ENCODE results near the gene EPYC.

The EPYC gene

GRCh38 chr12:91004872-91005271, at the start of gene EPYC:
Gene EPYC, minus strand, starts transcription at chr12:91004972. Its CDS starts 2,407 bp downstream, at chr12:91002565.
- DNase-seq = no peak

GRCh38 chr12:91053951-91054715, 49.4 kb upstream of the EPYC start:
- no peak for DNase-seq

- DNase-seq = no peak
These were observed 47.3 kb upstream of the EPYC start for GRCh38 chr12:91052026-91052425.

- no peak for DNase-seq
These were observed 39.8 kb upstream of the EPYC start for GRCh38 chr12:91044586-91044985.

GRCh38 chr12:91043408-91043807, 38.6 kb upstream of the EPYC start:
- no peak for DNase-seq

- DNase-seq = no peak
These were observed 35.5 kb upstream of the EPYC start for GRCh38 chr12:91040096-91040755.

GRCh38 chr12:91037276-91037675, 32.5 kb upstream of the EPYC start:
- DNase-seq = no peak

GRCh38 chr12:91033251-91033650, 28.5 kb upstream of the EPYC start:
- DNase-seq = no peak

- DNase-seq = no peak
These were observed 18.7 kb upstream of the EPYC start for GRCh38 chr12:91023326-91024004.

- no peak for DNase-seq
These were observed 16.3 kb upstream of the EPYC start for GRCh38 chr12:91021076-91021475.

GRCh38 chr12:91019455-91019854, 14.7 kb upstream of the EPYC start:
- no peak for DNase-seq

- DNase-seq = no peak
These were observed 12.9 kb upstream of the EPYC start for GRCh38 chr12:91017511-91018263.

GRCh38 chr12:91017043-91017442, 12.3 kb upstream of the EPYC start:
- DNase-seq = no peak

- no peak for DNase-seq
These were observed 4.7 kb upstream of the EPYC start for GRCh38 chr12:91009319-91009950.

GRCh38 chr12:91007531-91008290, 2.9 kb upstream of the EPYC start:
- no peak for DNase-seq

- no peak for DNase-seq
These were observed 1.0 kb downstream of the EPYC start for GRCh38 chr12:91003737-91004136.

GRCh38 chr12:91001306-91001705, 3.5 kb downstream of the EPYC start:
- no peak for DNase-seq

GRCh38 chr12:90999966-91000365, 4.8 kb downstream of the EPYC start:
- DNase-seq = no peak

- DNase-seq = no peak
These were observed 5.2 kb downstream of the EPYC start for GRCh38 chr12:90999527-90999926.

- no peak for DNase-seq
These were observed 9.8 kb downstream of the EPYC start for GRCh38 chr12:90995010-90995409.

- no peak for DNase-seq
These were observed 12.8 kb downstream of the EPYC start for GRCh38 chr12:90991952-90992465.

- no peak for DNase-seq
These were observed 14.2 kb downstream of the EPYC start for GRCh38 chr12:90990611-90991010.
